HepG2 (cell line): ENCODE results near the gene GPX1. TPM values are rescaled to one million over a fixed set of nuclear protein-coding genes. Genes with fewer than 3 reads are reported as not detected.
A peak's percentile ranks its signal among the peaks of the same experiment; 100 is the strongest.

Source experiments
- FOSL1 ChIP-seq: sonication (generic); formaldehyde crosslinking; IDR thresholded peaks from 2 replicates; pipeline ENCODE4 v1.9.0; 2021; ENCODE audit warnings: missing genetic modification reagents, borderline replicate concordance
- GPN1 ChIP-seq: sonication (generic); formaldehyde crosslinking; IDR thresholded peaks from 2 replicates; pipeline ENCODE4 v1.5.1; 2020; ENCODE audit warnings: missing genetic modification reagents, borderline replicate concordance
- IKZF5 ChIP-seq: IDR thresholded peaks from 2 replicates; pipeline ENCODE4 v1.6.1; 2018; ENCODE audit warnings: missing genetic modification reagents, mild to moderate bottlenecking, missing compliant biosample characterization
- IRX3 ChIP-seq: sonication (generic); formaldehyde crosslinking; IDR thresholded peaks from 2 replicates; pipeline ENCODE4 v1.8.1; 2023; ENCODE audit warnings: mild to moderate bottlenecking, low read depth, missing genetic modification reagents, borderline replicate concordance
- KLF6 ChIP-seq: IDR thresholded peaks from 2 replicates; pipeline ENCODE4 v1.8.0; 2016; ENCODE audit warnings: missing biosample characterization, missing genetic modification reagents
- MBNL3 ChIP-seq: fragments of 250-450 bp; sonication (Bioruptor Pico); conservative IDR thresholded peaks from 2 replicates; pipeline ENCODE4 v1.8.0; 2022; ENCODE audit warnings: mild to moderate bottlenecking, inconsistent platforms
- PAXIP1 ChIP-seq: sonication (generic); formaldehyde crosslinking; conservative IDR thresholded peaks from 2 replicates; pipeline ENCODE4 v1.4.0; 2020; ENCODE audit warnings: mild to moderate bottlenecking, missing genetic modification reagents, moderate library complexity
- RERE ChIP-seq: IDR thresholded peaks from 2 replicates; pipeline ENCODE4 v1.6.1; 2016; ENCODE audit warnings: low read depth, missing genetic modification reagents, missing compliant biosample characterization
- RFX3 ChIP-seq: IDR thresholded peaks from 2 replicates; pipeline ENCODE4 v1.6.1; 2016; ENCODE audit warnings: missing biosample characterization, missing genetic modification reagents
- RFXANK ChIP-seq: IDR thresholded peaks from 2 replicates; pipeline ENCODE4 v1.6.1; 2016
- SOX13 ChIP-seq, 3 experiments: fragments of 450-650 bp in 1 of 3; sonication (generic) in 1 of 3; formaldehyde crosslinking in 1 of 3; IDR thresholded peaks in 2 of 3; conservative IDR thresholded peaks in 1 of 3; 2 replicates each; pipeline versions ENCODE4 v1.5.0 to v1.6.1; 2016 to 2020; ENCODE audit warnings: antibody characterized with exemption in 1 of 3, mild to moderate bottlenecking in 1 of 3, missing compliant biosample characterization in 1 of 3, missing genetic modification reagents in 1 of 3, moderate library complexity in 1 of 3
- TERF1 ChIP-seq: sonication (generic); formaldehyde crosslinking; IDR thresholded peaks from 2 replicates; pipeline ENCODE4 v1.8.0; 2022; ENCODE audit warnings: mild to moderate bottlenecking, missing genetic modification reagents, moderate library complexity
- ZC3H4 ChIP-seq: sonication (generic); formaldehyde crosslinking; IDR thresholded peaks from 2 replicates; pipeline ENCODE4 v1.4.0; 2020; ENCODE audit warnings: missing genetic modification reagents, borderline replicate concordance
- ZNF260 ChIP-seq: sonication (generic); formaldehyde crosslinking; IDR thresholded peaks from 2 replicates; pipeline ENCODE4 v1.4.0; 2020; ENCODE audit warnings: missing genetic modification reagents, low read depth, mild to moderate bottlenecking, borderline replicate concordance
- ZNF383 ChIP-seq: sonication (generic); formaldehyde crosslinking; IDR thresholded peaks from 2 replicates; pipeline ENCODE4 v1.4.0; 2020; ENCODE audit warnings: missing genetic modification reagents, mild to moderate bottlenecking, borderline replicate concordance
- ZNF441 ChIP-seq: sonication (generic); formaldehyde crosslinking; IDR thresholded peaks from 2 replicates; pipeline ENCODE4 v1.7.0; 2021; ENCODE audit warnings: missing genetic modification reagents, borderline replicate concordance
- polyA plus RNA-seq, 8 experiments: library from polyadenylated mRNA; depleted of rRNA in 3 of 8; stranded (reverse) in 7 of 8; unstranded in 1 of 8; fragments of >200 nt; fragmentation: Illumina TruSeq in 4 of 8; extraction: Trizol in 4 of 8; gene quantifications; 2 replicates each; pipeline versions ENCODE4 v1.2.1 to v1.2.3, GENCODE V29; 2011 to 2016; ENCODE audit warnings: low read depth in 4 of 8, missing spikeins in 1 of 8, mixed read lengths in 1 of 8; ENCODE audit not compliant: insufficient read depth in 1 of 8
- total RNA-seq, 5 experiments: library from RNA; depleted of rRNA; stranded (reverse); fragments of >200 nt; fragmentation: Illumina TruSeq; extraction: Trizol; gene quantifications; 2 replicates each; pipeline ENCODE4 v1.2.3, GENCODE V29; 2016; ENCODE audit warnings: low read depth in 1 of 5

Gene GPX1
- total and polyA plus RNA-seq, 2 of the 13 experiments (the other 11 are each of a cell fraction or from before 2014, with no cell fraction given): 149 to 168 TPM

GRCh38 chr3:49358217-49358883 lies at the start of gene GPX1 (continued):
- peak; percentile 94 for TF ChIP-seq IKZF5 (CRISPR knock-in tag)
- TF ChIP-seq ZNF441 (CRISPR knock-in tag): peak; percentile 57; the same call in 1 of the 2 replicates
- peak; percentile 85; the same call in 1 of the 2 replicates for TF ChIP-seq KLF6 (CRISPR knock-in tag)
- TF ChIP-seq TERF1: no peak
- TF ChIP-seq SOX13 (IDR thresholded peaks at IDR 0.05): no peak
- peak in 1 of 2 experiments; percentile 64; a peak in 2 of 4 replicates for TF ChIP-seq SOX13 (CRISPR knock-in tag; conservative IDR thresholded peaks at IDR 0.05 in 1 of 2, IDR thresholded peaks at IDR 0.05 in 1 of 2)
- no peak for TF ChIP-seq RFX3 (CRISPR knock-in tag)
- no peak for TF ChIP-seq ZNF260 (CRISPR knock-in tag)
- TF ChIP-seq FOSL1: no peak
- peak; percentile 41; the same call in 1 of the 2 replicates for TF ChIP-seq RERE
- TF ChIP-seq PAXIP1: peak; percentile 38; the same call in 1 of the 2 replicates
- no peak for TF ChIP-seq GPN1
- TF ChIP-seq ZC3H4 (CRISPR knock-in tag): no peak
- no peak for TF ChIP-seq ZNF383
- TF ChIP-seq MBNL3 (CRISPR knock-in tag): no peak
- TF ChIP-seq IRX3 (CRISPR knock-in tag): peak; percentile 96; the same call in 1 of the 2 replicates
- no peak for TF ChIP-seq RFXANK (CRISPR knock-in tag)
